Mesenchymal stem cell (in vitro differentiated cells and primary cell): Measurements from ENCODE around the gene LARGE2.
"Not testable (repeated sequence)": the region's sequence is repeated elsewhere in the genome, so short reads cannot be mapped to it uniquely, and the experiment has no call there.

Experiments
- DNase-seq: peaks from one replicate; pipeline ENCODE4 v3.0.0-alpha.2; 2013
- H2AFZ ChIP-seq: one replicate; pipeline ENCODE4 v1.6.1; 2013; ENCODE audit warnings: low read depth, mild to moderate bottlenecking, control low read depth, inconsistent platforms, low read length, moderate library complexity
- H2AK5ac ChIP-seq: 2 replicates; pipeline ENCODE4 v1.6.1; 2013; ENCODE audit warnings: low read length, moderate library complexity, mild to moderate bottlenecking, inconsistent platforms; ENCODE audit not compliant: severe bottlenecking
- H2BK120ac ChIP-seq: one replicate; pipeline ENCODE4 v1.6.1; 2013; ENCODE audit warnings: low read depth, mild to moderate bottlenecking, inconsistent platforms, low read length, moderate library complexity
- H2BK12ac ChIP-seq, 2 experiments: one replicate each; pipeline ENCODE4 v1.6.1; 2013; ENCODE audit warnings: inconsistent platforms in 2 of 2, low read length in 2 of 2, mild to moderate bottlenecking in 2 of 2, moderate library complexity in 2 of 2, control low read depth in 1 of 2
- H2BK15ac ChIP-seq: one replicate; pipeline ENCODE4 v1.6.1; 2013; ENCODE audit warnings: mild to moderate bottlenecking, low read depth, inconsistent platforms; ENCODE audit not compliant: poor library complexity, severe bottlenecking
- H2BK5ac ChIP-seq: 2 replicates; pipeline ENCODE4 v1.6.1; 2013; ENCODE audit warnings: low read depth, mild to moderate bottlenecking, low read length, control low read depth, inconsistent platforms; ENCODE audit not compliant: poor library complexity, severe bottlenecking
- H3K14ac ChIP-seq, 2 experiments: one replicate each; pipeline ENCODE4 v1.6.1; 2013; ENCODE audit warnings: inconsistent platforms in 2 of 2, low read length in 2 of 2, control low read depth in 1 of 2, mild to moderate bottlenecking in 1 of 2, moderate library complexity in 1 of 2
- H3K18ac ChIP-seq, 2 experiments: one replicate each; pipeline ENCODE4 v1.6.1; 2013; ENCODE audit warnings: inconsistent platforms in 2 of 2, low read length in 2 of 2, control low read depth in 1 of 2, low read depth in 1 of 2, mild to moderate bottlenecking in 1 of 2
- H3K23ac ChIP-seq, 2 experiments: one replicate each; pipeline ENCODE4 v1.6.1; 2013; ENCODE audit warnings: inconsistent platforms in 2 of 2, low read length in 2 of 2, mild to moderate bottlenecking in 2 of 2, moderate library complexity in 2 of 2, control low read depth in 1 of 2
- H3K27ac ChIP-seq: 2 replicates; pipeline ENCODE4 v1.5.1; 2013; ENCODE audit warnings: mild to moderate bottlenecking, moderate library complexity, low read length, control low read depth, inconsistent platforms; ENCODE audit not compliant: poor library complexity, severe bottlenecking
- H3K27me3 ChIP-seq, 2 experiments: 2 replicates each; pipeline versions ENCODE4 v1.6.1 to v1.7.0; 2013; ENCODE audit warnings: low read length in 2 of 2, mild to moderate bottlenecking in 2 of 2, moderate library complexity in 2 of 2, control low read depth in 1 of 2, inconsistent platforms in 1 of 2; ENCODE audit not compliant: control insufficient read depth in 1 of 2, insufficient read depth in 1 of 2
- H3K36me3 ChIP-seq, 2 experiments: 2 replicates each; pipeline versions ENCODE4 v1.6.1 to v1.7.0; 2013; ENCODE audit warnings: low read length in 2 of 2, control low read depth in 1 of 2, inconsistent platforms in 1 of 2, low read depth in 1 of 2, mild to moderate bottlenecking in 1 of 2; ENCODE audit not compliant: insufficient read depth in 2 of 2, control insufficient read depth in 1 of 2
- H3K4ac ChIP-seq, 2 experiments: one replicate each; pipeline ENCODE4 v1.6.1; 2013; ENCODE audit warnings: inconsistent platforms in 2 of 2, low read length in 2 of 2, mild to moderate bottlenecking in 2 of 2, moderate library complexity in 2 of 2, control low read depth in 1 of 2, low read depth in 1 of 2
- H3K4me1 ChIP-seq: 2 replicates; pipeline ENCODE4 v1.6.1; 2013; ENCODE audit warnings: low read depth, low read length, control low read depth; ENCODE audit not compliant: control insufficient read depth, insufficient read depth
- H3K4me2 ChIP-seq: 2 replicates; pipeline ENCODE4 v1.6.1; 2013; ENCODE audit warnings: low read length, mild to moderate bottlenecking, inconsistent platforms; ENCODE audit not compliant: poor library complexity, severe bottlenecking
- H3K4me3 ChIP-seq, 2 experiments: 2 replicates each; pipeline versions ENCODE4 v1.5.1 to v1.7.0; 2013; ENCODE audit warnings: low read length in 2 of 2, mild to moderate bottlenecking in 2 of 2, control low read depth in 1 of 2, low read depth in 1 of 2; ENCODE audit not compliant: insufficient read depth in 1 of 2
- H3K79me1 ChIP-seq: replicated peaks from 2 replicates; pipeline ENCODE4 v1.6.1; 2013; ENCODE audit warnings: mild to moderate bottlenecking, control low read depth, low read length, inconsistent platforms; ENCODE audit not compliant: poor library complexity, severe bottlenecking
- H3K9ac ChIP-seq: 2 replicates; pipeline ENCODE4 v1.7.0; 2013; ENCODE audit warnings: mild to moderate bottlenecking, low read length, moderate library complexity
- H3K9me3 ChIP-seq: 2 replicates; pipeline ENCODE4 v1.7.0; 2013; ENCODE audit warnings: mild to moderate bottlenecking, low read length; ENCODE audit not compliant: control insufficient read depth
- H4K8ac ChIP-seq: one replicate; pipeline ENCODE4 v1.6.1; 2013; ENCODE audit warnings: inconsistent platforms, mild to moderate bottlenecking, low read length, moderate library complexity
- H4K91ac ChIP-seq: one replicate; pipeline ENCODE4 v1.6.1; 2013; ENCODE audit warnings: mild to moderate bottlenecking, low read length, inconsistent platforms
- WGBS: methylation state at CpG from one replicate; pipeline ENCODE4 v1.1.7; 2013; ENCODE audit warnings: mixed read lengths; 5-methylcytosine and 5-hydroxymethylcytosine counted together

The LARGE2 gene

DNA sequence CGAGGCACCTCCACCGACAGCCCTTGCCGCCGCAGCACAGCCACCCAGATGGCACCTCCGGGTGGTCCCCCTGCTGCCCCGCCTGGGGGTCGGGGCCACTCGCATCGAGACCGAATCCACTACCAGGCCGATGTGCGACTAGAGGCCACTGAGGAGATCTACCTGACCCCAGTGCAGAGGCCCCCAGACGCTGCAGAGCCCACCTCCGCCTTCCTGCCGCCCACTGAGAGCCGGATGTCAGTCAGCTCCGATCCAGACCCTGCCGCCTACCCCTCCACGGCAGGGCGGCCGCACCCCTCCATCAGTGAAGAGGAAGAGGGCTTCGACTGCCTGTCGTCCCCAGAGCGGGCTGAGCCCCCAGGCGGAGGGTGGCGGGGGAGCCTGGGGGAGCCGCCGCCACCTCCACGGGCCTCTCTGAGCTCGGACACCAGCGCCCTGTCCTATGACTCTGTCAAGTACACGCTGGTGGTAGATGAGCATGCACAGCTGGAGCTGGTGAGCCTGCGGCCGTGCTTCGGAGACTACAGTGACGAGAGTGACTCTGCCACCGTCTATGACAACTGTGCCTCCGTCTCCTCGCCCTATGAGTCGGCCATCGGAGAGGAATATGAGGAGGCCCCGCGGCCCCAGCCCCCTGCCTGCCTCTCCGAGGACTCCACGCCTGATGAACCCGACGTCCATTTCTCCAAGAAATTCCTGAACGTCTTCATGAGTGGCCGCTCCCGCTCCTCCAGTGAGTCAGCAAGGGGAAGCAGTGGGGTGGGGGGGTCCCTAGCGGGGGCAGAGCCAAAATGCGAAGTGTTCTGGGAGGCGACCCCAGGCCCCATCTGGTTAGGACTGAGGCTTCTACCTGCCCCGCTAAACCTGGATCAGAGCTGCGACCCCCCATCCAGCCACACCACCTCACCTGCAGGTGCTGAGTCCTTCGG, 19.7 kb upstream of the LARGE2 start:
- H3K18ac ChIP-seq: no peak overlapping the region
- H2AFZ ChIP-seq: no peak overlapping the region
- H4K91ac ChIP-seq: no peak overlapping the region

DNA sequence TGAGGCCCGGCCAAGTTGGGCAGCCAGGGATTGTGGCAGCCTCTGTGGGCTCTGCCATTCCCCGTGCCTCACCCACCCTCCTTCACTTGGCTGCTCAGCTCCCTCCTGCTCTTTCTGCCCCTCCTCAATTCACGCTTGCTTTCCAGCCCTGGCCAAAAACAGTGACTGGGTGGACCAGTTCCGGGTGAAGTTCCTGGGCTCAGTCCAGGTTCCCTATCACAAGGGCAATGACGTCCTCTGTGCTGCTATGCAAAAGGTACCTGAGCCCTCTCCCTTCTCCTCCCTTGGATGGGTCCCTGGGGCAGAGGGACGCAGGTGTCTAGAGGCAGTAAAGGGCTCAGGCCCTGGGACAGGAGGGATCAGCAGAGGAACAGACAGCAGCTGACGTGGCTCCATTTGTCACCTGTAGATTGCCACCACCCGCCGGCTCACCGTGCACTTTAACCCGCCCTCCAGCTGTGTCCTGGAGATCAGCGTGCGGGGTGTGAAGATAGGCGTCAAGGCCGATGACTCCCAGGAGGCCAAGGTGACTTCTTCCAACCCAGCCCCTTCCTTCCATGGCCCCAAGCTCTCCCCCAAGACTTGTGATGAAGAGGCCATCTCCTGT, 18.0 kb upstream of the LARGE2 start:
- no peak overlapping the region for H2BK15ac ChIP-seq
- H3K18ac ChIP-seq: no peak overlapping the region
- H3K79me1 ChIP-seq: peaks cover 3% of the 10 kb centered on the region
- peaks cover 0 to 14% of the 10 kb centered on the region in 2 experiments for H3K27me3 ChIP-seq
- H3K27ac ChIP-seq: no peak overlapping the region
- no peak overlapping the region for H2BK5ac ChIP-seq
- no peak overlapping the region for H3K4me2 ChIP-seq
- no peak overlapping the region for H3K4ac ChIP-seq
- WGBS: 90% methylated on average over 15 of the region's 15 CpGs
- H3K23ac ChIP-seq: no peak overlapping the region
- H2BK12ac ChIP-seq: no peak overlapping the region
- peaks cover 23 to 38% of the 10 kb centered on the region in 2 experiments for H3K36me3 ChIP-seq
- no peaks in the 10 kb centered on the region for H3K9me3 ChIP-seq
- no peak overlapping the region for H2AK5ac ChIP-seq
- no peak overlapping the region for H2AFZ ChIP-seq
- no peak overlapping the region for H2BK120ac ChIP-seq
- H3K4me1 ChIP-seq: peaks cover 22% of the 10 kb centered on the region
- H3K14ac ChIP-seq: no peak overlapping the region
- DNase-seq: no peak
- H4K8ac ChIP-seq: no peak overlapping the region
- H4K91ac ChIP-seq: no peak overlapping the region
- no peak overlapping the region for H3K9ac ChIP-seq
- H3K4me3 ChIP-seq: no peak overlapping the region

More for the DNA sequence above, 19.7 kb upstream of the LARGE2 start:
- no peak overlapping the region for H2BK120ac ChIP-seq
- H3K27me3 ChIP-seq: peaks cover 0 to 23% of the 10 kb centered on the region in 2 experiments
- H3K4ac ChIP-seq: no peak overlapping the region
- peaks cover 3% of the 10 kb centered on the region for H3K79me1 ChIP-seq
- H2BK5ac ChIP-seq: no peak overlapping the region
- no peak overlapping the region for H2BK12ac ChIP-seq
- H3K4me1 ChIP-seq: peaks cover 24% of the 10 kb centered on the region
- peak overlapping the region; percentile 33 for H2BK15ac ChIP-seq
- WGBS: 95% methylated on average over 56 of the region's 56 CpGs
- no peak overlapping the region for H3K27ac ChIP-seq
- DNase-seq: no peak
- no peak overlapping the region for H3K23ac ChIP-seq
- no peaks in the 10 kb centered on the region for H3K9me3 ChIP-seq
- H3K4me2 ChIP-seq: no peak overlapping the region
- H3K9ac ChIP-seq: no peak overlapping the region
- H2AK5ac ChIP-seq: no peak overlapping the region
- no peak overlapping the region for H4K8ac ChIP-seq
- H3K14ac ChIP-seq: no peak overlapping the region
- peaks cover 18 to 30% of the 10 kb centered on the region in 2 experiments for H3K36me3 ChIP-seq
- H3K4me3 ChIP-seq: no peak overlapping the region

DNA sequence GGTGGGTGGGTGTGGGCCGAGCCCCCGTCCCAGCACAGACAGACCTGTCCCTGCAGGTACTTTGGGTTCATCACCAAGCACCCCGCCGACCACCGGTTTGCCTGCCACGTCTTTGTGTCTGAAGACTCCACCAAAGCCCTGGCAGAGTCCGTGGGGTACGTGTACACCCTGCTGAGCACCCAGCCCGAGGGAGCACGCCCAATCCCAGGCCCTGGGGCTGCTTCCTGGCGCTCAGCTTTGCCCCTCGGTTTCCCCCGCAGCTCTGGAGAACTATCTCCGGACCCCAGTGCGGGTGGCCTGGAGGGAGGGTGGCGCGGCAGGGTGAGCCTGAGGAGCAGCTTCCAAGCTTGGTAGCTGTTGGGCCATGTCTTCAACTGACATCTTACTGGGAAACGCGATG, 17.4 kb upstream of the LARGE2 start:
- no peak overlapping the region for H3K4me2 ChIP-seq
- no peak overlapping the region for H3K9ac ChIP-seq
- H2BK120ac ChIP-seq: no peak overlapping the region
- no peak overlapping the region for H4K91ac ChIP-seq
- H3K79me1 ChIP-seq: peaks cover 3% of the 10 kb centered on the region
- no peak overlapping the region for H3K4me3 ChIP-seq
- H3K9me3 ChIP-seq: no peaks in the 10 kb centered on the region
- H4K8ac ChIP-seq: no peak overlapping the region
- H3K18ac ChIP-seq: no peak overlapping the region
- H3K14ac ChIP-seq: no peak overlapping the region
- H3K27ac ChIP-seq: no peak overlapping the region
- no peak overlapping the region for H2BK15ac ChIP-seq
- peaks cover 18% of the 10 kb centered on the region for H3K4me1 ChIP-seq
- no peak overlapping the region for H3K23ac ChIP-seq
- H2BK5ac ChIP-seq: no peak overlapping the region
- WGBS: 96% methylated on average over 19 of the region's 19 CpGs
- peaks cover 0 to 14% of the 10 kb centered on the region in 2 experiments for H3K27me3 ChIP-seq
- no peak overlapping the region for H2BK12ac ChIP-seq
- H2AK5ac ChIP-seq: no peak overlapping the region
- no peak overlapping the region for H3K4ac ChIP-seq
- no peak overlapping the region for H2AFZ ChIP-seq
- no peak for DNase-seq
- H3K36me3 ChIP-seq: peaks cover 29 to 44% of the 10 kb centered on the region in 2 experiments

DNA sequence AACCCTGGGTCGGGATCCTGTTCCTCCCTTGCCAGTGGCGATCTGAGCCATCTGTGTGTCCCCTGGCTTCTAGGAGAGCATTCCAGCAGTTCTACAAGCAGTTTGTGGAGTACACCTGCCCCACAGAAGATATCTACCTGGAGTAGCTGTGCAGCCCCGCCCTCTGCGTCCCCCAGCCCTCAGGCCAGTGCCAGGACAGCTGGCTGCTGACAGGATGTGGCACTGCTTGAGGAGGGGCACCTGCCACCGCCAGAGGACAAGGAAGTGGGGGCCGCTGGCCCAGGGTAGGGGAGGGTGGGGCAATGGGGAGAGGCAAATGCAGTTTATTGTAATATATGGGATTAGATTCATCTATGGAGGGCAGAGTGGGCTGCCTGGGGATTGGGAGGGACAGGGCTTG, 16.9 kb upstream of the LARGE2 start:
- WGBS: 94% methylated on average over 5 of the region's 6 CpGs
- H3K9ac ChIP-seq, H2AFZ ChIP-seq, H3K27ac ChIP-seq, H3K14ac ChIP-seq, H2BK15ac ChIP-seq, H3K9me3 ChIP-seq, DNase-seq, H2AK5ac ChIP-seq, H2BK120ac ChIP-seq, H3K18ac ChIP-seq, H2BK12ac ChIP-seq, H4K91ac ChIP-seq, H2BK5ac ChIP-seq, H4K8ac ChIP-seq, H3K4me3 ChIP-seq, H3K23ac ChIP-seq, H3K79me1 ChIP-seq, H3K4me2 ChIP-seq, H3K4ac ChIP-seq: not testable (repeated sequence)
- Histone ChIP-seq H3K27me3 (peaks cover 0 to 12% of the 10 kb centered on the region in 2 experiments), H3K4me1 (peaks cover 14% of the 10 kb centered on the region), H3K36me3 (peaks cover 34 to 49% of the 10 kb centered on the region in 2 experiments)
